Activated CD8-positive, alpha-beta memory T cell treated with anti-CD3 and anti-CD28 coated beads for 48 hours (primary cell): Measurements from ENCODE around the gene ARMC9.

Experiments used
- DNase-seq, 3 experiments: peaks; one replicate each; pipeline ENCODE4 v3.0.0-alpha.2; 2020; ENCODE audit warnings: low read depth in 2 of 3, low spot score in 2 of 3

The ARMC9 gene

GRCh38 chr2:231200805-231201474 is 2.5 kb downstream of the ARMC9 start:
- DNase-seq = no peak

DNA sequence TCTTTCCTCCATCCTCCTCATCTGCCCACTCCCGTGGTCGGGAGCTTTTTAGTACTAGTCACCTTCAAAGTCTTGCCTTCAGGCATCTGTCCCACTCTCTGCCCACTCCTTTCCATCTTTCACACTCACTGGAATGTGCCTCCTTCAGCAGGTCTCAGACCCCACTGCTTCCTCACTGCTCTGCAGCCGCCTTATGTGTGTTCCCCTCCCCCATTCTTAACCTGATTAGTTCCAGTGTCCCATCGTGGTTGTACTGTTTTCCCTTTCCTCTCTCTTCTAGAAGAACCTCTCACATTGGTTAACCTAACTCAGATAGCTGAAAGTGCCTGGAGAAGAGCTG is 3.0 kb downstream of the ARMC9 start:
- no peak for DNase-seq

DNA sequence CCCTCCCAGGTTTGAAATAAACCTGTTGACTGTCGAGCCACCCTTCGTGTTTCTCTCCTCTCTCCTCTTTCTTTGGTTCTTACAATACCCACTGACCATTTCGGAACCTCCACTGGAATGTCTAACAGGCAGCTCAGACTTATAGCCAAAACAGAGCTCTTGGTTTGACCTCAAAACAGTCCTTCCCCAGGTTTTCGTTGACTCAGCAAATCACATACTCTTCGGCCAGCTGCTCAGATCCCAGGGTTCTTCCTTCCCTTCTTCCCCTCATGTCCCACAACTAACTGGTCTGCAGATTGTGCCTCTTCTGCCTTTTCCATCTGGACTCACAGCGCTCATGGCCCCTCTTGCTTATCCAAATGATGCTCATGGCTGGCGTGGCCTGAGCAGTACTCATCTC is 4.7 kb downstream of the ARMC9 start:
- DNase-seq = no peak

- DNase-seq = no peak
Measured at GRCh38 chr2:231204146-231204545, 5.7 kb downstream of the ARMC9 start.

DNA sequence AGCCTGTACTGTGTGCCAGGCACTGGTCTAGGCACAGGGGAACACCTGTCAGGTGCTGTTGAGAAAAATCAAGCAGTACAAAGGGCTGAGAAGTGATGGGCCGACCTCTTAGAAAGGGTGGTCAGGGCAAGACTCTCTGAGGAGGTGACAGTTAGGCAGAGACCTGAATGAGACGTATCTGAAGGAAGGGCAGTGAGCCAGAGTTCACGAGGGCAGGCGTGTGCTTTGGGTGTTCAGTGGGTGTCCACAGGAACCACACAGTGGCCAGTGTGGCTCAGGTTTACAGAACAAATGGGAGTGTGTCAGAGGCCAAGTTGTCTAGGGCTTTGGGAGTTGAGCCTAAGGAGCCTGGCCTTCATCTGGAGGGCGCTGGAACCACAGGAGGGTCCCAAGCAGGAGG is 6.2 kb downstream of the ARMC9 start:
- DNase-seq = no peak

DNA sequence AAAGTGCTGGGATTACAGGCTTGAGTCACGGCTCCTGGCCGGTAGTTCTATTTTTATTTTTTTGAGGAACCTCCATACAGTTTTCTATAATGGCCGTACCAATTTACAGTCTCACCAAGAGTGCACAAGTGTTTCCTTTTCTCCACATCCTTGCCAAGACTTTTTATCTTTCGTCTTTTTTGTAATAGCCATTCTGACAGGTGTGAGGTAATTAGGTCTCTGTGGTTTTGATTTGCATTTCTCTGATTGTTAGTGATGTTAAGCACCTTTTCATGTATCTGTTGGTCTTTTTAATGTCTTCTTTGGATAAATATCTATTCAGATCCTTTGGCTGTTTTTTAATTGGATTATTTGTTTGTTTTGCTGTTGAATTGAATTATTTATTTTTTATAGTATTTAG is 9.3 kb downstream of the ARMC9 start:
- no peak for DNase-seq

- DNase-seq = no peak
Measured at GRCh38 chr2:231210782-231211181, 12.4 kb downstream of the ARMC9 start.

DNA sequence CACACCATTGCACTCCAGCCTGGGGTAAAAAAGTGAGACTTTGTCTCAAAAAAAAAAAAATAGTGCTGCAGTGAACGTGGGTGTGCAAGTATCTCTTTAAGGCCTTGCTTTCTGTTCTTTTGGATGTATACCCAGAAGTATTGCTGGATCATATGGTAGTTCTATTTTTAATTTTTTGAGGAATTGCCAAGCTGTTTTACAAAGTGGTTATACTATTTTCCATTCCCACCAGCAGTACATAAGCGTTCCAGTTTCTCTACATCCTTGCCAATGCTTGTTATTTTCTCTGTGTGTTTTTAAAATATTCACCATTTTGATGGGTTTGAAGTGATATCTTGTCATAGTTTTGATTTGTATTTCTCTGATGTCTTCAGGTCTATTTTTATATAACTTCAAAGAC is 13.1 kb downstream of the ARMC9 start:
- no peak for DNase-seq

DNA sequence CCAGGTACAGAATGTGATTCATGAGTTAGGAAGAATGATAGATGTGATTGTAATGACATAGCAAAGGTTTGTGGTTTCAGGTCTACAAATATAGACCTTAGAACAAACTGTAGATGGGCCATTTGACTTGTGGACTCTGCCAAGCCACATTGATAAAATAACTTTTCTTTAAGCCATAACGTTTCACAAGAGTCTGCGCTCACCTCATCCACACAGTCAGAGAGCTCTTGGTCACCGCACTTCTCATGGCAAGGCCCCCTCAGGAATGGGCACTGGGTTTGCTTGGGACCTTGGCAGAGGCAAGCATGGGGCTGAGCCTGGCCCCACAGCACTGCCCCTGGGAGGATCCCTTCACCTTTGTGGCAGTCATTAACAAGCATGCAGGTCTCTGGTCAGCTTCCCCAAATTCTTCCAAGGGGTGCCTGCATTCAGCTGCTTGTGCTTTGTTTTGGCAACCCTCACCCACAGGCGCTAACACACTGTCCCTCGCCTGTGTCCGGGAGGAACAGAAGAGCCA is 14.0 kb downstream of the ARMC9 start:
- DNase-seq = no peak

DNA sequence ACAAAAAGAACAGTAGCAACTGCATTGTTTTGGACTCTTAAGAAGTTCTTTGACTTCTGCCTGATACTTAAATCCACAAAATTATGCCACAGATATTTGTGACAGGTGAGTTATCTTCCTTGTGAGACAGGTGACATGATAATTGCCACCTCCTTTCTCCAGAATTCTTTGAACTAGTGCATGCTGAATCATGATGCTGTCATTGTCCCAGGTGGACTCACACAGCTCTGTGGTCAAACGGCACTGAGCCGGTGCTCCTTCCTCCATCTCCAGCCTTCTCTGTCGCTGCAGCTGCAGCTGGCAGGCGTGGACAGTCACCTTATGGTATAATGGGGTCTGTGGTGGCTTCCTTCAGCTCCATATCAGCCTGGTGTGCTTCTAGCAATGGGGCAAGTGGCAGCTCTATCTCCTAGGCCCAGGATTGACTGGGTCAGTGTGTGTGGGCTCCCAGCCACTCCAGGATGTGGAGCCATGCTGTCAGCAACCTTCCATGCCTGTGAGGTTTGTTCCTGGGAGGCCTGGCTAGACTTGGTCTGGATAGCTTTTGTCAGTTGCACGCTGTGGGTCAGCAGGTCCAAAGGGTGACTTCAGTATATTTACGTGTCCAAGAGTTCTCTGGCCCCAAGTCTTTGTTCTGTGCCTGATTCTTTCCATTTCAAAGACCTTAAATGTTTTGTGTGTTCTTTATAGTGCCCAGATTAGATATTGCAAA is 15.7 kb downstream of the ARMC9 start:
- DNase-seq = no peak

- DNase-seq = no peak
Measured at GRCh38 chr2:231218366-231218765, 19.9 kb downstream of the ARMC9 start.

GRCh38 chr2:231219289-231219688 is 20.9 kb downstream of the ARMC9 start:
- DNase-seq = no peak

GRCh38 chr2:231221761-231222160 is 23.3 kb downstream of the ARMC9 start:
- DNase-seq = no peak

GRCh38 chr2:231222318-231223000 is 24.0 kb downstream of the ARMC9 start:
- no peak for DNase-seq

GRCh38 chr2:231223001-231223375 is 24.6 kb downstream of the ARMC9 start:
- DNase-seq = no peak

DNA sequence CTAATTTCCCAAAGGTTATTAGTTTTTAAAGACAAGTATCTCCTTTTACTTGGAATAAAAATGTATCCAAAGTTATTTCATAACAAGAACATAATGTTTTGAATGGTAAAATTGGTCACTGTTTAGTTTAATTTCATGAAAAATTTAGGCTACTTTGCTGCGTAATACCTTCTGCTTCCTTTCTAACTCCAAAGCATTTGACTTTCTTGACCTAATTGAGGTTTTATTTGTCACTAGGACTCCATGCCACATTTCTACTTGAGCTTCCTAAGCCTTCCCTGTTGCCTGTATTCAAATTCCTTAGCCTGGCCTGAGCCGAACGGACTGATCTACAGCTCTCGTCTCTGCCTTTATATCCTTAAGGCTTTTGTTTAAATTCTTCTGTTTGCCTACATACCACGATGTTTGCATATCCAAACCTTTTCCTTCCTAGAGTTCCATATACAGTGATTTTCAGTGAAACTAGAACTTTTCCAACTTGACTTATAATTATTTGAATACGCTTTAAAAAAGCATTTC is 25.1 kb downstream of the ARMC9 start:
- DNase-seq = no peak

DNA sequence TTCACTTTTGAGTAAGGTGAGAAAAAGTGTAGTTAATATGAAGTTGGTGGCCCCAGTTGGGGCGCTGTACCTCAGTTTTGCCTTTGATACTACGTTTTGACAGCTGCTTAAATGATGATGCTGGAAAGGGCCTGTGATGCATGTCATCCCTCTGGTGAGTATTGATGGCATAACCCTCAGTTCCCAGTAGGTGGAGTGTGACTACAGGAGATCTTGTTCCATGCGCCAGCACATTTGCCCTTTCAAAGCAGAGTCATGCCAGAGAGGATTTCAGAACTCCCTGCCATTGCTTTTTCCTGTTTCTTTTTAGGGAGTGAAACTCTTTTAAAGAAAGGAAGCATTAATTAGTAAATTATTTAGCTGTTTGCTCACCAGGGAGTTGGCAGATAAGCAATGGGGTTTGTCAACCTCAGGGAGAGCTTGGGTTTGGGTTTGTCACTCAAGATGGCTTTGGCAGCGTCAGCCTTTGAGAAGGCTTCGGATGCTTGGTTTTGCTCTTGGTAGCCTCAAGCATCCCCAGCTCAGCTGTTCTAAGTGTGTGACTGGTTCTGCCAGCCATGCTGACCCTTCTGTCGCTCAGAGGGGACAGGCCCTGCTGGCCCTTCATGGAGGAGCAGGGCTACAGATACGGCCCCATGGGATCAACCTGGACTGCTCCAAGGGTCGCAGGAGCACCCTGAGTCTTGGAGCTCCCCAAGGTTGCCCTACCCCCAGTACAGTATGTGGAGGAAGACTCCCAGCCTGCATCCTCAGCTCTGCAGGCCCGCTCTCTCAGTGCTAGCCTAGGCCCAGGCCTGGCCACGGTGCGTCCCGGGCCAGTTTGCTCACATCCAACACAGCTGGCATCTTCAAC is 29.1 kb downstream of the ARMC9 start:
- no peak for DNase-seq

- no peak for DNase-seq
Measured at GRCh38 chr2:231228223-231228622, 29.8 kb downstream of the ARMC9 start.

DNA sequence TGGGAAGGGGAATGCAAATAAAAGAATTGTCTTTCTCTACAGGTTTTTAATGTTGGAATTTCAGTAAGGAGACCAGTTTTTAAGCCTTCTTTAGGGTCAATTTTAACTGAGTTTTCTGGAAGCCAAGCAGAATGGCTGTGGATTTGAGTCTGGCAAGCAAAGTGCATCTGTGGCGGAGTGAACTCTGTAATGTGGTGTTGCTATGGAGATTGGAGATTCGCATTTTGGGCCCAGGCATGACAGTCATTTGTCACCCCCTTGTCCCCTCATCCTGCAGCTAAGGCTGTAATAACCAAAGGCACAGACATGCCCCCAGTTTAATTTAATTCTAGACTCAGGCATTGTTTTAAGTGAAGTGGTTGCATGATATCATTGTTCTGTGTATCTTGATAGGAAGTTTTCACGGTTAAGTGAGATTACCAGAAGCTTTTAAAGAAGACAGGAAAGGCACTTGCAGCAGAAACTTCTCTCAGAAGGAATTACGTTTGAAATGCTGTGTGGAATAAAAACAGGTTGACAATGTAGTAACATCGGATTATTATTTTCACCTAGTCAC is 30.6 kb downstream of the ARMC9 start:
- no peak for DNase-seq

GRCh38 chr2:231235217-231235616 is 36.8 kb downstream of the ARMC9 start:
- no peak for DNase-seq

GRCh38 chr2:231238689-231239088 is 40.3 kb downstream of the ARMC9 start:
- DNase-seq = no peak
